ENCODE results near the gene MFNG. TPM values are rescaled to one million over a fixed set of nuclear protein-coding genes. Genes with fewer than 3 reads are reported as not detected.

The MFNG gene
- polyA plus RNA-seq, 1 experiment: not detected

DNA sequence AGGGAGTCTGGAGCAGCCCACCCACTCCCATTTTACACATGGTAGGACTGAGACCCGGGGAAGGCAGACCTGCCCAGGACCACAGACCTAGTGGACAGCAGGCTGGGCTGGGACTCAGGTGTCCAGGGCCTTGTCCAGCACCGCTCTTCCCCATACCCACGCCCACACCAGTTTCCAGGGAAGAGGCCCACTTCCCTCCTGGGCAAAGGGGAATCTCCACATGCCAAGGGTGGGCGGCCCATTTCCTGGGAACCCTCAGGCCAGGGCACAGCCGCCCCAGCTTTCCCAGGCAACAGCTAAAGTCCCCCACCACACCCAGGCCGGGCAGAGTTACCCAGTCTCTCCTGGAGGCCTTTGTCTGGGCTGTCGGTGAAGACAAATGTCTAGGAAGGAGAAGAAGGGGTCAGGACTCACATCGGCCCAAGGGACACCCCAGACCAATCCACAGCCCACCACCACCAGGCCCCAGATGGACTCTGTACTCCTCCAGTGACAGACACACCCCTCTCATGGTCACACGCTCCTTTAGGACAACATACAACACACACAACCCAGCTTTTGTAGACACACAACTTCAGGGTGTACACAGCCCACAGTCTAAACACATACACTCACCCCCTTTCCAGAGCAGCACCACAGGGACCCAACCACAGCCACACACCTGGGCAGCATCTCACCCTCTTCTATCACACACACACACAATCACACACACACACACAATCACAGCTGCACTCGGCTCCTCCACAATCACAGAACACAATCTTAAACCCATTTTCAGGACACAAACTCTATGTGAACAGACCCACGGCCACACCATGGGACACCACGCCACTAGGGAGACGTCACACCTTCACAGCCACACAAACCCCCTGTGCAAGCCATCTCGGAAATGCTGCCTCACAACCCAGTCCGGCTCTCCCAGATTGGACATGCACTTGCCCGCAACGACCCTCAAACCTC is 5.5 kb downstream of the MFNG start:
- TF ChIP-seq, protein P1, sequence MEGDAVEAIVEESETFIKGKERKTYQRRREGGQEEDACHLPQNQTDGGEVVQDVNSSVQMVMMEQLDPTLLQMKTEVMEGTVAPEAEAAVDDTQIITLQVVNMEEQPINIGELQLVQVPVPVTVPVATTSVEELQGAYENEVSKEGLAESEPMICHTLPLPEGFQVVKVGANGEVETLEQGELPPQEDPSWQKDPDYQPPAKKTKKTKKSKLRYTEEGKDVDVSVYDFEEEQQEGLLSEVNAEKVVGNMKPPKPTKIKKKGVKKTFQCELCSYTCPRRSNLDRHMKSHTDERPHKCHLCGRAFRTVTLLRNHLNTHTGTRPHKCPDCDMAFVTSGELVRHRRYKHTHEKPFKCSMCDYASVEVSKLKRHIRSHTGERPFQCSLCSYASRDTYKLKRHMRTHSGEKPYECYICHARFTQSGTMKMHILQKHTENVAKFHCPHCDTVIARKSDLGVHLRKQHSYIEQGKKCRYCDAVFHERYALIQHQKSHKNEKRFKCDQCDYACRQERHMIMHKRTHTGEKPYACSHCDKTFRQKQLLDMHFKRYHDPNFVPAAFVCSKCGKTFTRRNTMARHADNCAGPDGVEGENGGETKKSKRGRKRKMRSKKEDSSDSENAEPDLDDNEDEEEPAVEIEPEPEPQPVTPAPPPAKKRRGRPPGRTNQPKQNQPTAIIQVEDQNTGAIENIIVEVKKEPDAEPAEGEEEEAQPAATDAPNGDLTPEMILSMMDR (IDR thresholded peaks at IDR 0.05; ENCODE audit: insufficient read depth, low read depth, low read length): no peak
- DNase-seq (ENCODE audit: low read depth): no peak
- H3K4me3 ChIP-seq (ENCODE audit: low read depth, low read length): no peak overlapping the region
- H3K36me3 ChIP-seq (ENCODE audit: control insufficient read depth, insufficient read depth, low read length): no peaks in the 10 kb centered on the region
- POLR2A ChIA-PET: interaction anchor here (0.6 kb wide), 1 partner anchor 38 kb away, joined by 3 read pairs; no protein-coding TSS in a partner anchor
- CTCF ChIA-PET: interaction anchor here (0.7 to 1.1 kb wide), 2 partner anchors 8 to 26 kb away, joined by 3 read pairs; no protein-coding TSS in a partner anchor
- peaks cover 5% of the 10 kb centered on the region for H3K27me3 ChIP-seq (ENCODE audit: control insufficient read depth, insufficient read depth, low read length)

DNA sequence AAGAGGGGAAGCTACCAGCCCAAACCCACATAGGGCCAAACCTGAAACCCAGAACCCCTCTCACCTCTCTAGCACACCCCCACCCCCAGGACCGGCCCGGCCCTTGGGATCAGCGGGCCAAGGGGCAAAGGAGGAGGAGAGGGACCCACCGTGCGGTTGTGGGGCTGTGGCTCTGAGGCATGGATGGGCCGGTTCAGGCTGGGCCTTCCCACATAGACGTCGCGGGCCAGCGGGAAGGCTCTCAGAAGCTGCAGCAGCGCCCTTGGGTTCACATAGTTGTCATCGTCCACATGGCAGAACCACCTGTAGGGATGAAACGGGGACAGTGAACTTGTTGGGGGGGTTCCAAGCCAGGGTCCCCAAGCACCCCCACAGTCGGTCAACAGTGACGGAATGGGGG is 7.0 kb downstream of the MFNG start:
- DNase-seq (ENCODE audit: low read depth): no peak
- ChIA-PET CTCF (interaction anchor here (0.6 to 1.3 kb wide), 3 partner anchors 13 to 163 kb away, joined by 3 to 4 read pairs (median 3); no protein-coding TSS in a partner anchor), POLR2A (no interaction called here)
- Histone ChIP-seq H3K36me3 (ENCODE audit: control insufficient read depth, insufficient read depth, low read length) (no peaks in the 10 kb centered on the region), H3K4me3 (ENCODE audit: low read depth, low read length) (no peak overlapping the region), H3K27me3 (ENCODE audit: control insufficient read depth, insufficient read depth, low read length) (peaks cover 14% of the 10 kb centered on the region)
- TF ChIP-seq, protein P1 (IDR thresholded peaks at IDR 0.05; ENCODE audit: insufficient read depth, low read depth, low read length): no peak

DNA sequence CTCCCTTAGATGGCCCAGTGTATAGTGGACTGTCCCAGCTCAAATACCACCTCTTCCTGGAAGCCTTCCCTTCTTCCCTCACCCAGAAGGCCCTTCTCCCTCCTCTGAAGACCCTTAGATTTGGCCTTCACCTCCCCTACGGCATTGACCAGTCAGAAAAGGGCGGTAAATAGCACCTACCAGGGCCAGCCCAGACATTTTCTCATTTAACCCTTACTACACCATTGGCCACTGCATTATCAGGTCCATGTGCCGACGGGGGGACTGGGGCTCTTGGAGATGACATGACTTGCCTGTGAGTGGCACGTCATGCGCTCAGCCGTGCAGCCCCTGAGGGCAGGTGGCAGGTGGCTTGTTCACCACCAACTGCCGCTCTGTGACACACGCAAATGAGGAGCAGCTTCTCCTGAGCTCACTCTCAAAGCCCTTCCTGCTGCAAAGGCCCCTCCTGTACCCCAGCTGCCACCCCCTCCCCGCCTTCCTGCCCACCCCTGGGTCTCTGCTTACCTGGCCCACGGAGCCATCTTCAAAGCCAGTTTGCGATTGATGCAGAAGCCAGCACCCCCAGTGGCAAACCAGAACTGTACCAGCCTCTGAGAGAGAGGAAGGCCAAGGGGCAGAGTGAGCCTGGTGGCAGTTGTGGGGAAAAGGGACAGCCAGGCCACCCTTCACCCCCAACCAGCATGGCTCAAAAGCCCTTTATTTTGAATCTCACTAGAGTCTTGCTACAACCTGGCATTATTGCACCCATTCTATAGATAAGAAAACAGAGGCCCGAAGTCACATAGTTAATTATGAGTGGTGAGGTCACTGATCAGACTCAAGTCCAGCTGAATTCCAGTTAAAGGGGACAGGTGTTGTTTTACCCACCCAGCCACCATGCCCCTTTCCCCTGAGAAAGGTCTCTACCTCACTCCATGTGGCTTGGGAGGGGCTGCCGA is 9.5 kb downstream of the MFNG start:
- Histone ChIP-seq H3K4me3 (ENCODE audit: low read depth, low read length) (no peak overlapping the region), H3K36me3 (ENCODE audit: control insufficient read depth, insufficient read depth, low read length) (no peaks in the 10 kb centered on the region), H3K27me3 (ENCODE audit: control insufficient read depth, insufficient read depth, low read length) (peaks cover 30% of the 10 kb centered on the region)
- ChIA-PET CTCF (no interaction called here), POLR2A (no interaction called here)
- TF ChIP-seq, protein P1 (IDR thresholded peaks at IDR 0.05; ENCODE audit: insufficient read depth, low read depth, low read length): no peak
- no peak for DNase-seq (ENCODE audit: low read depth)

DNA sequence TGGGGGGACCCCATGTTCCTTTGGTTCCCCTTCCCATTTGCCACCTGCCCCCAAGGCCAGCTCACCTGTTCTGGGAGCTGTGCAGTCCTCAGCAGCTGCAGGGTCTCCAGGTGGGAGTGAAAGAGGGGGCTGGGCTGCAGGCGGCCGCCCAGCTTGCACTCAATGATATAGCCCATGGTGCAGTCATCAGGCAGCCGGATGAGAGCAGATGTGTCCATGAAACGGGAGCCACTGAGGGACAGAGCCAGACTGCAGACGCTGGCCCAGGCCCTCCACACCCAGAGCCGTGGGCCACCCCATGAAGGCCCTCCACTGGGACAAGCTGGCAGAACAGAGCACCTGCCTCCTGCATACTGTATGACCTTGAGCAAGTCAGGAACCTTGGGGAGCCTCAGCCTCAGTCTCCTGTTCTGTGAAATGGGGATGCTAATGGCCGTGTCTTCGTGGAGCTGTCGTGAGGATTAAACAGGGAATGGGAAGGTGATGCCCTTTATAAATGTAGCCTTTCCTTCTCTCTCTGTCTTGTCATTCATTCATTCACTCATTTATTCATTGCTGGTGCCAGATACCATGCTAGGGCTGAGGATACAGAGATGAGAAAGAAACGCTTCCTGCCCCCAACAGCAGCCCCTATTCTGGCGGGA is 11.6 kb downstream of the MFNG start:
- ChIA-PET CTCF (no interaction called here), POLR2A (no interaction called here)
- DNase-seq (ENCODE audit: low read depth): no peak
- TF ChIP-seq, protein P1 (IDR thresholded peaks at IDR 0.05; ENCODE audit: insufficient read depth, low read depth, low read length): no peak
- no peak overlapping the region for H3K4me3 ChIP-seq (ENCODE audit: low read depth, low read length)
- H3K36me3 ChIP-seq (ENCODE audit: control insufficient read depth, insufficient read depth, low read length): no peaks in the 10 kb centered on the region
- H3K27me3 ChIP-seq (ENCODE audit: control insufficient read depth, insufficient read depth, low read length): peaks cover 43% of the 10 kb centered on the region

Data from BJ (cell line).